H9 (cell line): ENCODE results near the gene MANSC4. TPM values are rescaled to one million over a fixed set of nuclear protein-coding genes. Genes with fewer than 3 reads are reported as not detected.

Source experiments
- DNase-seq: peaks from one replicate; pipeline ENCODE4 v3.0.0-alpha.2; 2017
- H2AFZ ChIP-seq: one replicate; pipeline ENCODE4 v1.6.1; 2013; ENCODE audit warnings: mild to moderate bottlenecking, low read length, control low read depth, moderate library complexity
- H2AK5ac ChIP-seq: 2 replicates; pipeline ENCODE4 v1.6.1; 2013; ENCODE audit warnings: low read length, control low read depth, mixed read lengths; ENCODE audit not compliant: insufficient read length
- H2BK120ac ChIP-seq: one replicate; pipeline ENCODE4 v1.6.1; 2013; ENCODE audit warnings: low read depth, mild to moderate bottlenecking, low read length, control low read depth, inconsistent platforms; ENCODE audit not compliant: poor library complexity, severe bottlenecking
- H2BK12ac ChIP-seq: 2 replicates; pipeline ENCODE4 v1.6.1; 2013; ENCODE audit warnings: low read length, control low read depth, mixed read lengths, low read depth; ENCODE audit not compliant: insufficient read length
- H2BK15ac ChIP-seq: 2 replicates; pipeline ENCODE4 v1.6.1; 2013; ENCODE audit warnings: low read depth, low read length, control low read depth
- H2BK20ac ChIP-seq: one replicate; pipeline ENCODE4 v1.6.1; 2013; ENCODE audit warnings: low read depth, mild to moderate bottlenecking, low read length, control low read depth, inconsistent platforms; ENCODE audit not compliant: poor library complexity, severe bottlenecking
- H2BK5ac ChIP-seq: 2 replicates; pipeline ENCODE4 v1.6.1; 2013; ENCODE audit warnings: low read length, control low read depth, mixed read lengths; ENCODE audit not compliant: insufficient read length
- H3K14ac ChIP-seq: 2 replicates; pipeline ENCODE4 v1.6.1; 2013; ENCODE audit warnings: low read length, control low read depth; ENCODE audit not compliant: insufficient read depth
- H3K18ac ChIP-seq: 2 replicates; pipeline ENCODE4 v1.6.1; 2013; ENCODE audit warnings: low read depth, mild to moderate bottlenecking, mixed read lengths, low read length, control low read depth; ENCODE audit not compliant: insufficient read length
- H3K23ac ChIP-seq: 2 replicates; pipeline ENCODE4 v1.6.1; 2013; ENCODE audit warnings: low read length, control low read depth, mixed read lengths, low read depth; ENCODE audit not compliant: insufficient read length
- H3K23me2 ChIP-seq: 2 replicates; pipeline ENCODE4 v1.6.1; 2013; ENCODE audit warnings: low read depth, mild to moderate bottlenecking, mixed read lengths, low read length, control low read depth; ENCODE audit not compliant: insufficient read length, poor library complexity, severe bottlenecking
- H3K27ac ChIP-seq: 2 replicates; pipeline ENCODE4 v1.5.1; 2013; ENCODE audit warnings: low read length, control low read depth, mixed read lengths, low read depth; ENCODE audit not compliant: insufficient read length
- H3K27me3 ChIP-seq: 2 replicates; pipeline ENCODE4 v1.6.1; 2013; ENCODE audit warnings: low read length, control low read depth, inconsistent platforms; ENCODE audit not compliant: insufficient read depth
- H3K4ac ChIP-seq: 2 replicates; pipeline ENCODE4 v1.6.1; 2013; ENCODE audit warnings: low read depth, mild to moderate bottlenecking, control low read depth, inconsistent platforms, low read length, moderate library complexity
- H3K4me1 ChIP-seq: 2 replicates; pipeline ENCODE4 v1.6.1; 2013; ENCODE audit warnings: low read length, control low read depth, inconsistent platforms; ENCODE audit not compliant: insufficient read depth
- H3K4me2 ChIP-seq: 2 replicates; pipeline ENCODE4 v1.6.1; 2013; ENCODE audit warnings: low read length, control low read depth, mixed read lengths; ENCODE audit not compliant: insufficient read length, insufficient read depth
- H3K56ac ChIP-seq: 2 replicates; pipeline ENCODE4 v1.6.1; 2013; ENCODE audit warnings: low read depth, mild to moderate bottlenecking, mixed read lengths, low read length, control low read depth; ENCODE audit not compliant: insufficient read length
- H3K79me1 ChIP-seq: 2 replicates; pipeline ENCODE4 v1.6.1; 2013; ENCODE audit warnings: low read depth, mild to moderate bottlenecking, moderate library complexity, low read length, control low read depth, inconsistent platforms; ENCODE audit not compliant: insufficient read depth, poor library complexity, severe bottlenecking
- H3K79me2 ChIP-seq: 2 replicates; pipeline ENCODE4 v1.6.1; 2013; ENCODE audit warnings: low read length, control low read depth, inconsistent platforms; ENCODE audit not compliant: insufficient read depth
- H3K9ac ChIP-seq: 2 replicates; pipeline ENCODE4 v1.6.1; 2013; ENCODE audit warnings: low read length, control low read depth, mixed read lengths; ENCODE audit not compliant: insufficient read length; ENCODE audit errors: extremely low read depth
- H3K9me3 ChIP-seq: one replicate; pipeline ENCODE4 v1.6.1; 2013; ENCODE audit warnings: low read depth, low read length, inconsistent platforms; ENCODE audit not compliant: control insufficient read depth
- H3T11ph ChIP-seq: one replicate; pipeline ENCODE4 v1.6.1; 2013; ENCODE audit warnings: mild to moderate bottlenecking, low read length, control low read depth, inconsistent platforms
- H4K20me1 ChIP-seq: one replicate; pipeline ENCODE4 v1.6.1; 2013; ENCODE audit not compliant: control insufficient read depth, insufficient read length, insufficient read depth
- H4K5ac ChIP-seq: 2 replicates; pipeline ENCODE4 v1.6.1; 2013; ENCODE audit warnings: low read depth, mild to moderate bottlenecking, mixed read lengths, low read length, control low read depth; ENCODE audit not compliant: insufficient read length
- H4K8ac ChIP-seq: replicated peaks from 2 replicates; pipeline ENCODE4 v1.6.1; 2013; ENCODE audit warnings: low read length, control low read depth, mixed read lengths, low read depth; ENCODE audit not compliant: insufficient read length
- H4K91ac ChIP-seq: 2 replicates; pipeline ENCODE4 v1.6.1; 2013; ENCODE audit warnings: low read depth, mild to moderate bottlenecking, moderate library complexity, mixed read lengths, low read length, control low read depth; ENCODE audit not compliant: insufficient read length
- H3K27ac Mint-ChIP-seq, 3 experiments: 2 replicates in 2 of 3; 3 replicates in 1 of 3; pipeline ENCODE4 v1.8.0; 2020 to 2021; ENCODE audit warnings: mixed read lengths in 3 of 3, mild to moderate bottlenecking in 1 of 3, moderate library complexity in 1 of 3
- H3K27me3 Mint-ChIP-seq: 2 replicates; pipeline ENCODE4 v1.8.0; 2021; ENCODE audit warnings: low read depth, mild to moderate bottlenecking, moderate library complexity, mixed read lengths
- H3K36me3 Mint-ChIP-seq, 3 experiments: 2 replicates in 2 of 3; 3 replicates in 1 of 3; pipeline ENCODE4 v1.8.0; 2020 to 2021; ENCODE audit warnings: low read depth in 3 of 3, mixed read lengths in 3 of 3; ENCODE audit not compliant: insufficient read depth in 1 of 3
- H3K4me1 Mint-ChIP-seq, 2 experiments: 2 replicates each; pipeline ENCODE4 v1.8.0; 2020; ENCODE audit warnings: mixed read lengths in 2 of 2
- H3K4me3 Mint-ChIP-seq, 2 experiments: 2 replicates in 1 of 2; 3 replicates in 1 of 2; pipeline ENCODE4 v1.8.0; 2020 to 2021; ENCODE audit warnings: mild to moderate bottlenecking in 2 of 2, mixed read lengths in 2 of 2, moderate library complexity in 1 of 2
- H3K9me3 Mint-ChIP-seq, 2 experiments: 2 replicates in 1 of 2; 3 replicates in 1 of 2; pipeline ENCODE4 v1.8.0; 2020; ENCODE audit warnings: mild to moderate bottlenecking in 2 of 2, mixed read lengths in 2 of 2, moderate library complexity in 1 of 2
- CTCF ChIP-seq: fragments of 200-600 bp; sonication (generic); conservative IDR thresholded peaks from 3 replicates; pipeline ENCODE4 v1.8.0; 2021; ENCODE audit warnings: antibody characterized with exemption, mild to moderate bottlenecking
- WGBS: extraction: QIAGEN DNeasy Blood & Tissue Kit; methylation state at CpG from one replicate; pipeline ENCODE4 v1.1.7; 2013; ENCODE audit warnings: missing lambda C conversion rate, low lambda C conversion rate, mixed read lengths; ENCODE audit not compliant: insufficient read length; ENCODE audit errors: extremely low coverage; 5-methylcytosine and 5-hydroxymethylcytosine counted together
- total RNA-seq: library from RNA; stranded (reverse); gene quantifications from 2 replicates; pipeline ENCODE4 v1.2.1, GENCODE V29; 2021

The MANSC4 gene
- total RNA-seq, 1 experiment from 2014 or later: not detected

- Histone ChIP-seq H3K9ac (no peak overlapping the region), H3K56ac (no peak overlapping the region), H3K27ac (no peak overlapping the region), H3K23ac (no peak overlapping the region), H3K4me1 (no peaks in the 10 kb centered on the region), H3K79me1 (no peaks in the 10 kb centered on the region), H3T11ph (no peak overlapping the region), H2AFZ (no peak overlapping the region), H4K91ac (no peak overlapping the region), H2BK120ac (no peak overlapping the region), H2BK12ac (no peak overlapping the region), H2BK20ac (no peak overlapping the region), H3K14ac (no peak overlapping the region), H2BK15ac (no peak overlapping the region), H2BK5ac (no peak overlapping the region), H2AK5ac (no peak overlapping the region), H3K23me2 (no peaks in the 10 kb centered on the region), H3K27me3 (no peaks in the 10 kb centered on the region), H3K79me2 (no peaks in the 10 kb centered on the region), H4K20me1 (no peaks in the 10 kb centered on the region), H3K4ac (no peak overlapping the region), H3K9me3 (no peaks in the 10 kb centered on the region), H3K18ac (no peak overlapping the region), H4K5ac (no peak overlapping the region), H4K8ac (no peak overlapping the region), H3K4me2 (no peak overlapping the region)
- Mint-ChIP-seq H3K4me1 (no peaks in the 10 kb centered on the region), H3K4me3 (no peak overlapping the region), H3K27me3 (no peaks in the 10 kb centered on the region), H3K36me3 (peaks cover 5 to 22% (median 17%) of the 10 kb centered on the region in 3 experiments; a peak in 5 of 7 replicates), H3K9me3 (no peaks in the 10 kb centered on the region), H3K27ac (peak overlapping the region in 1 of 3 experiments; percentile 77; a peak in 2 of 7 replicates)
- no peak for DNase-seq
- no peak for TF ChIP-seq CTCF
- WGBS: no CpG with 5 or more reads among the region's 15 CpGs
Observed at GRCh38 chr12:27751386-27752047, 28.5 kb downstream of the MANSC4 start.
